Transverse colon (tissue), 4 donors: ENCODE data around the gene SIPA1L3.

Experiments
- CTCF ChIP-seq, 5 experiments: fragments of 200-600 bp in 3 of 5; fragments of 450-650 bp in 2 of 5; sonication (generic) in 3 of 5; IDR thresholded peaks; 1 replicate in 2 of 5; 2 replicates in 3 of 5; pipeline ENCODE4 v1.5.1; 2016 to 2017; ENCODE audit warnings: antibody characterized with exemption in 5 of 5, inconsistent platforms in 3 of 5, mild to moderate bottlenecking in 2 of 5, moderate library complexity in 1 of 5
- EP300 ChIP-seq: sonication (generic); formaldehyde crosslinking; IDR thresholded peaks from one replicate; pipeline ENCODE4 v1.6.1; 2017; ENCODE audit warnings: antibody characterized with exemption, low read depth
- POLR2AphosphoS5 ChIP-seq, 3 donors: sonication (generic); formaldehyde crosslinking; IDR thresholded peaks; one replicate each; pipeline ENCODE4 v1.6.1; 2016; ENCODE audit warnings: antibody characterized with exemption in 3 of 3

- no peak for TF ChIP-seq EP300
- no peak for TF ChIP-seq CTCF (IDR thresholded peaks at IDR 0.05)
- no peak for TF ChIP-seq POLR2AphosphoS5 (IDR thresholded peaks at IDR 0.05)
Measured at GRCh38 chr19:38162094-38162493, 255.1 kb downstream of the SIPA1L3 start.
